HT1080 (cell line): ENCODE results near the gene HRAS. TPM values are rescaled to one million over a fixed set of nuclear protein-coding genes. Genes with fewer than 3 reads are reported as not detected.

ENCODE experiments used
- DNase-seq: peaks from one replicate; pipeline ENCODE4 v3.0.0-alpha.2; 2015; ENCODE audit warnings: low read depth
- total RNA-seq: library from RNA; depleted of rRNA; stranded (reverse); fragments of >200 nt; shearing (Covaris generic); gene quantifications from 2 replicates; pipeline ENCODE4 v1.2.3, GENCODE V29; 2014

The HRAS gene
- total RNA-seq, 1 experiment from 2014 or later, result 89.6 TPM

DNA sequence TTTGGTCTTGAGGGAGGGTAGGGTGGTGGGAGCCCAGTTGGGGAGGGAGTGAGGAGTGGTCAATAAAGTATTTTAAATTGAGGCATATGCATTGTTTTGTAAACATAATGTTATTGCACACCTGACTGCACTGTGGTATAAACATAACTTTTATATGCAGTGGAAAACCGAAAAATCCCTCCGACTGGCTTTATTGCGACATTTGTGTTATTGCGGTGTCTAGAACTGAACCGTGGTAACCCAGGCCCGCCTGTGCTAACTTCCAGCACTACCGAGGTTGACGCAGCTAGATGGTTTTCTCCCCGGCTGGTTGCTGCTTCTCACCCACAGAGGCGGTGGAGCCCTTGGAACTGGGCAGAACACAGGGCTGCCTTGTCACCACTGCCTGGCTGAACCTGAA is 20.8 kb downstream of the HRAS start:
- no peak for DNase-seq

GRCh38 chr11:512761-513595 is 22.4 kb downstream of the HRAS start:
- no peak for DNase-seq

DNA sequence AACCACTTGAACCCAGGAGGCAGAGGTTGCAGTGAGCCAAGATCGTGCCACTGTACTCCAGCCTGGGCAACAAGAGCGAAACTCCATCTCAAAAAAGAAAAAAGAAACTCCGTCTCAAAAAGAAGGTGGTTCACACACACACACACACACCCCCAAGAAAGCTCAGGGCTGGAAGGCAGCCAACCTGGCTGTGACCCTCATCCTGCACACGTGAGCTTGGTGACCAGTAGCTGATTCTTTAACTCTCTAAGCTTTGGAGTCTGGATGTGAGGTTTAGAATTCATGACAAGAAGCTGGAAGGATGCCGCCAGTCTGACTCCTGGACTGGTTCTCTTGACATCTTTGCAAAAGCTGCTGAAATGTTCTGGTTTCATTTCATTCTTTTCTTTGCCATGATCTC is 26.4 kb downstream of the HRAS start:
- no peak for DNase-seq

DNA sequence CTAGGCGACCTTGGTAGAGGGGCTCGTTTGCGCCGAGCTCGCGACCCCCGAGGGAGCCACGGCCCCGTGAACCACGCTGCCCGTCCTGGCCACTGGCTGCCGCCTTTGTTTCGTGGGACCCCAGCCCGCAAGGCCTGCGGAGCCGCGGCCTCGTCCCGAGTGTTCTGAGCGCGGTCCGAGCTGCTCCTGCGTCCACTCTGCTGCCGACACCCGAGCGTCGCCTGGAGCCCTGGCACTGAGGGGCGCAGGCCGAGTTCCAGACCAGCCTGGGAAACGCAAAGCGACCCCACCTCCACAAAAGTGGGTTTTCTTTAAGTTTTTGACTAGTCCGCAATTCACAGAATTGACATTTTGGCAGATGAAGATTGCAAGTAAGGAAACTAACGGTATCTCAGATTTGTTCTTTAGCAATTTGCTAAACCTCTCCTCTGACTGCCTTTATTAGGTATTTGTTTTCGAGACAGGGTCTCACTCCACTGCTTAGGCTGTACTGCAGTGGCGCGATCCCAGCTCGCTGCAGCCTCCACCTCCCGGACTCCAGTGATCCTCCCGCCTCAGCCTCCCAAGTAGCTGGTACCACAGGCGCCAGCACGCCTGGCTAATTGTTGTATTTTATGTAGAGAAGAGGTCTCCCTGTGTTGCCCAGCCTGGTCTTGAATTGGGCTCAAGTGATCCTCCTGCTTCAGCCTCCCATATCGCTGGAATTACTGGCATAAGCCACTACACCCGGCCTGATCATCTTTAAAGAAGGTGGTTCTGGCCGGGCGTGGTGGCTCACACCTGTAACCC is 27.5 kb downstream of the HRAS start:
- DNase-seq, result no peak

DNA sequence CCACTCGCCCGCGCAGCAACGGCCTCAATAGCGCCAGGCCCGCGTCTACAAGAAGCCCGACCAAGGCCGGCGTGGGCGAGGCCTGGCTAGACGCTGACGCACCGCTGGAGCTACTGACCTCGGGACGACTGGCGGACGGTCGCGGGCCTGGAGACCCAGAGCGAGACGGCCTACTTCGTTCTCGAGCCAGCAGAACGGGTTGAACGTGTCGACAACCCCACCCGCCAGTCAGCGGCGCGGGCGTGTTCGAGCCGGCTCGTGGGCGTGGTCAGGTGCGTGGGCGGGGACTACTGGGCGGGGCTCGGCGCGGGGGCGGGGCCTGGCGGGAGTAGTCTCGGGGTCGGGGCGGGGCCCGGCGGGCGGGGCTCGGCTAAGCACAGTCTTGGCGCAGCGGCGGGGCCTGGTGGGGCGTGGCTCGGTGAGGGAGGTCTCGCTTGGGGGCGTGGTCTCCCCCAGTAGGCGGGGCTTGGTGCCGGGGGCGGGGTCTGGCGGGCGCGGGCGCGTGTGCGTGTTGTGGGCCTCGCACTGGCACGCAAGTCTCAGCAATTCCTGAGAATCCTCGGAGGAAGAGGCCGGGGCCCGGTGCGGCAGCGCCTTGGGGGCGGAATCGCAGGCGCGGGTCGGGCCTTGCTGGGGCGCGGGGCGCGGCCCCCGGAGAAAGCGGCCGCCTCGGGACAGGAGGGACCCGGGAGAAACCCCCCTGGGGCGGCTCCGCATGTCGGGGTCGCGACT is 28.2 kb downstream of the HRAS start, which contains the start of gene RNH1:
RNH1 (minus strand) TSS at position 248 of the 732 bp plus-strand sequence. CDS start 5,080 bp downstream, outside the sequence.
- DNase-seq, result no peak

GRCh38 chr11:506238-506994 is 29.0 kb downstream of the HRAS start:
- peak; percentile 94 for DNase-seq

DNA sequence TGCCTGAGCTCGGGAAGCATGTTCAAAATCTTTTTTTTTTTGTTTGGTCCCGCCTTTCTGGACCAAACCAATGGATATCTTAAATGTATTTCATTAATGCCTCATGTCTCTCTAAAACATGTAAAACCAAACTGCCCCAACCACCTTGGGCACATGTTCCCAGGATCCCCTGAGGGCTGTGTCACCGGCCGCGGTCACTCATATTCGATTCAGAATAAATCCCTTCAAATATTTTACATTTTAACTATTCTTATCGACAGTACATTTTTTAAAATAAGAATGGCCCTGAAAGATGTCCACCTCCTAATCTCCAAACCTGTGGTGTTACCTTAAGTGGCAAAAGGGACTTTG is 30.4 kb downstream of the HRAS start:
- no peak for DNase-seq

DNA sequence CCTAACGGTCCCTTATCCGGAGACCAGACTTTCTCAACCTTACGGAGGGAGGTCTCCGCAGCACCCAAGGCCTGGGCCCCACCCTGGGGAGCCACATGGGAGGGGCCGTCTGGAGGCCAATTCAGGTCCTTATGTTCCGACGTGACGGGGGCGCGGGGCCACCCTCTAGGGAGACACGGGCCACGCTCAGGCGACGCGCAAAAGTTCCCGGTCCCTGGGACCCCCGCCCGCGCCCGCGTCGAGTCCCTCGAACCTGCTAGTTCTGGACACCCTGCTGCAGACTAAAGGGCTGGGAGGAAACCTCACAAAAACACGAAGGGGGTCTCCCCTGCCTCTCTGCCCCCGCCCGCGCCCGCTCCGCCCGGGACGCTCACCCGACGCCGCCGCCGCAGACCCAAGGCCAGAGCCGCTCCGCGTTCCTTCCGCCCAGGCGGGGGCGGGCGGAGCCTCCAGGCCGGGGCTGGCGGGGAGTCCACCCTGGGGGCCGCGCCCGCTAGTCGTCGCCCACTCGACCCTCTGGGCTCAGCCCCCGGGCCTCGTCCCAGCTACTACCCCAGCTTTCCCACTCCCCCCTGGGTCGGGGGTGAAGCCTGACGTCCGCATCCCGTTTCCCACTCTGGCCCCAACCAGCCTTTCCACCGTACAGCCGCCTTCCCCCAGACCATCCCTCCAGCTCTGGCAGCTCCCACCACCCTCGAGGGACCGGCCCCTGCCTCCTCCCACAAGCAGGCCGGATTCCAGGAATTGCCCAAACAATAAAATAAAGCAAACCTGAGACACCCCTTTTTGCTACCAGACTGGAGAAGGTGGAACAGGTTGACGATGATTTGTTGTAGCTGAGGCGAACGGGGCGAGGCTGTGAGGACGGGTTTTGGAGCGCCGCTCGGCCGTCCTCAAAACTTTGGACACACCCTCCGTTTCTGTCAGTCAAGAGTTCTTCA is 31.1 kb downstream of the HRAS start:
- DNase-seq, result no peak

DNA sequence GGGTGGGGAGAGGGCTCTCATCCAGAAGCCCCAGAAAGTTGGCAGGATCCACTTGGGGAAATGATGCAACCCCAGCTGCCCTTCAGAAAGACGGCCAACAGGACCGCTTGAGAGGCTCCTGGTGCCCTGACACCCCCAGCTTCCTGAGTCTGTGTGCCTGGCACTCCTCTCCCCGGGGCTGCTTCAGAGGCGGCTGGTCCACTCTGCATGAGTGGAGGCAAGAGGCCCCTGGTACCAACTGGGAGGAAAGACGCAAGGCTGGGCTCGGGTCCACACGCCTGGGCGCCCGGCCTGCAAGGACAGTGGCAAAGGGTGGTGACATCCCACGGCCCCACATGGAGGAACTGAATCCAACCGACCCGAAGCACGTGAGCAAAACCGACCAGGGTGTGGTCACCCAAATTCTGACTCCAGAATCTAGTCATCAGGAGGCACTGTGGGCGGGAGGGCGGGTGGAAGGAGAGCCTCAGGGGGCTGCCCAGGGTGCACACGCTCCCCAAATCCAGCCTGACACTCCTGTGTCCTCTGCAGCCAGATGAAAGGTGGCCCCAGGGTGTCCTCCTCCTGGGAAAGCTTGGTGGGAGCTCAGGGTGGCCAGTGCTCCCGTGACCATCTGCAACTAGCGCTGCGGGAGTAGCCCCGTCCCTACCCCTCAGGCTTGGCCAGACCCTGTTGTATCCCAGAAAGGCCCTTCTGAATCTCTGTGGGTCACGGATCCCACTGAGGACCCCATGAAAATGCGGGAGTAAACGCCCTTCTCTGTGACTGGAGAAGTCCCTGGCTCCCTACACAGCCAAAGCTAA is 32.0 kb downstream of the HRAS start:
- no peak for DNase-seq

DNA sequence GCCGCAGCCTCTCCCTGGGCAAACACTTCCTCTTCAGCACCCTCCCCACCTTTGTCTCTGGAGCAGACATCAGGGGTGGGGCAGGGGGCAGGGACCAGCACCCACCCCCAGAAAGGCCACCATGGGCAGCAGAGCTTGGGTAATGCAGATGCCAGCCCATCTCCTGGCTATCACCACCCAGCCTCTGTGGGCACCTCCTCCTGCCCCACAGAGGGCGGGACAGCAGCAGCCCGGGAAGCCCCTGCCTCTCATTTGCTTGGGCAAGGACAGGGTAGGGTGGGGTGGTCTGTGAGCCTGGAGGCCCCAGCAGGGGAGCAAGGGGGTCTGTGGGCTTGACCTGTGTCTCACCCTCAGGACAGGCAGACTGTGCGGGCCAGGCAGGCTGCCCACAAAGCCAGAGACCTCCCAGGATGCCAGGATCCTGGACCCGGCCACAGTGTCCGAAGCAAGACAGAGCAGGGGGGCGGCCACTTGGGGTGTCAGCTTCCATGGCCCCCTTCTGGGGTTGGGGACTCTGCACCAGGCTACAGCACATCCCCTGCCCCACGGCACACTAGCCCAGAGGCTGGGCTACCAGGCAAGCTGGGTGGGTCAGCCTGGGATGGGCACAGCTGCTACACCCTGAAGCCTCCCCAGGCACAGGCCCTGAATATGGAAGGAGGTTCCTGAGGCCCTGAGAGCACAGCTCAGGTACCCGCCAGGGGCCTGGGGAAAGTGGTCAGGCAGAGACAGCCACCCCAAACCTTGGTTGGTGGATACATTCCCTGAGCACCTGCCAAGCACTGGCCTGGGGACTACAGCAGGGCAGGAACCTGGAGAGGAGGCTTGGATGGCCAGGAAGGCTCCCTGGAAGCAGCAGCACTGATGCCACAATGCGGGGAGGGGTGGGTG is 32.8 kb downstream of the HRAS start:
- no peak for DNase-seq

DNA sequence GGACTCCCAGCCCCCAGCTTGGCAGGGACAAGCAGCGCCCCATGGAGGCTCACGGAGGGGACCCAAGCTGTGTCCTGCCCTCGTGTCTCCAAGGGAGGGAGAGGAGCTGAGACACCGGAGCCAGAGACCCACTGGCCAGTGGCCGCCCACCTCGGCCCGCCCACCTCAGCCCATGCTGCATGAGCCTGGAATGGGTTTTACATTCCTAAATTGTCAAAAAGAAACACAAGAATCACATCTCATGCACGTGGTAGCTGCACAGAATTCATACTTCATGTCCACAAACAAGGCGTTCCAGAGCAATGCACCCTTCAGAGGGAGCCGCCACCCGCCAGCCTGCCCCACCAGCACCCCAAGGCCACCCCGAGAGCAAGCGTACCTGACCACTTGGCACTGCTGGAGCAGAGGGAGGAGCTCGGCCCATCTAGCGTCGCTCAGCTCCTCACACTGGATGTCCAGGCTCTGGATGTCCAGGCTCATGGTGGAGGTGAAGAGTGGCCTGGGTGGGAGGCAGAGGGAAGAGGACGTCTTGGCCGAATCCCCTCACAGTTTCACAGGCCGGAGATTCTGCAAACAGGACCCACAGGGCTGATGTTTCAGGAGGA is 33.6 kb downstream of the HRAS start:
- DNase-seq, result no peak

DNA sequence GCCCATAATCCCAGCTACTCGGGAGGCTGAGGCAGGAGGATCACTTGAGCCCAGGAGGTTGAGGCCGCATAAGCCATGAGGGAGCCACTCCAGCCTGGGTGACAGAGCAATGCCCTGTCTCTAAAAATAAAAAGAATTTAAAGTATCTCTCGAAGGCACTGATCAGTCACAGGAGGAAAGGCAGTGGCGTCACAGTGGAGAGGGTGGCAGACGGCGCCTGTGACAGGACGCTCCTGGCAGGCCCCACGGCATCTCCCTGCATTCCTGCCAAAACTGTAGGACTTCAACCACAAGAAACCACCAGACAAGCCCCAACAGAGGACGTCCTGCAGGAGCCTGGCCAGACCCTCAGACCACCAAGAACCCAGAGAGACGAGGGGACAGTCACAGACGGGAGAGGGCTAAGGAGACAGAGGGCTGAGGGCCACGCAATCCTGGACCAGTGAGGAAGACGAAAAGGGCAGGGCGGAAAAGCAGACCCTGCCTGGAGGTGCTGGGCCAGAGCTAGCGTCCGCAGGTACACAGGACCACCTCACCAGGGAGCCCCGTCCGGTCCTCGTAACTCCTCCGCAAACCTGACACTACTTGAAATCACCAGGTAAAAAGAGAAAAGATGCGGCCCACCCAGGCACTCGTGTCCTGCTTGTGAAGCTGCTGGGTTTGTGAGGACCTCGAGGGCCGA is 34.2 kb downstream of the HRAS start:
- DNase-seq, result no peak

- no peak for DNase-seq
These were observed 35.9 kb downstream of the HRAS start for GRCh38 chr11:499201-500076.

DNA sequence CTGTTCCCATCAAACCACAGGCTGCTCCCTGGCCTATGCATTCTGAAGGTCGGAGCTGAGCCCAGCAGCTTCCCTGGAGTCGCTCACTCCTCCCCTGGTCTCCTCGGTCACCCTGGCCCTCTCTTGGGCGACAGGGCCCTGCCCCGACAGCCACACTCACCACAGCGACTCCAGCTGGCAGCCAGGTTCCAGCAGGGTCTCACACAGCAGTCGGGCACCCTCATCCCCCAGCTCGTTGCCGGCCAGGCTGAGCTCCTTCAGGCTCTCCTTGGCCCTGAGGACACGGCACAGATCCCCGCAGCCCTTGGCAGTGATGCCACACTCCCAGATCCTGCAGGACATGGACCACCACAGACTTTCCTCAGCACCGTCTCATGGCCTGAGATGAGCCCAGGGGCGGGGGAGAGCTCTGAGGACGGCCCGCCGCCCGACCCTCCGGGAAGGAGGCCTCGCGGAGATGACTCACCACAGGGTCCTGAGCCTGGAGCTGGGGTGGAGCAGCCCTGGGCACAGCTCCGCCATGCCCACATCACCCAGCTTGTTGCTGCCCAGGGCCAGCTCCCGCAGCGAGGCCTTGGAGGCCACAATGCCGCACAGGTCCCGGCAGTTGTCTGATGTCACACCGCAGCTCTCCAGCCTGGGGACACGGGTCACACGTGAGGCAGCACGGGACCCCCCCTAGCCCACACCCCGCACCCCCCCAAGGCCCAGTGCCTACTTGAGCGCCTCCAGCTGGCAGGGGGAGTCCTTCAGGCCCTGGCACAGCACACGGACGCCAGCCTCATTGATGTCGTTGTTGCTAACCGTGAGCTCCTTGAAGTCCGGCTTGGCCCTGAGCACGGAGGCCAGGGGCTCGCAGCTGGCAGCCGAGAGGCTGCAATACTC is 36.8 kb downstream of the HRAS start:
- no peak for DNase-seq
